A172 (cell line): ENCODE data around the gene RFLNA. TPM values are rescaled to one million over a fixed set of nuclear protein-coding genes. Genes with fewer than 3 reads are reported as not detected.

Experiments
- DNase-seq: peaks from one replicate; pipeline ENCODE4 v3.0.0-alpha.2; 2015; ENCODE audit warnings: low spot score
- total RNA-seq: library from RNA; depleted of rRNA; stranded (reverse); fragments of >200 nt; shearing (Covaris generic); gene quantifications from 2 replicates; pipeline ENCODE4 v1.2.3, GENCODE V29; 2014; rRNA removed

The RFLNA gene
- not detected in 2 replicates for total RNA-seq

GRCh38 chr12:124294780-124295341, at the start of gene RFLNA:
RFLNA (plus strand) TSS chr12:124295093; CDS start chr12:124295430, 337 bp downstream.
- no peak for DNase-seq

- DNase-seq, result no peak
These were observed 47.6 kb upstream of the RFLNA start for GRCh38 chr12:124247331-124247730.

GRCh38 chr12:124248941-124249825, 45.7 kb upstream of the RFLNA start:
- DNase-seq, result no peak

GRCh38 chr12:124251186-124251585, 43.7 kb upstream of the RFLNA start:
- no peak for DNase-seq

GRCh38 chr12:124252964-124253363, 41.9 kb upstream of the RFLNA start:
- DNase-seq, result no peak

- DNase-seq, result no peak
These were observed 40.8 kb upstream of the RFLNA start for GRCh38 chr12:124254126-124254525.

GRCh38 chr12:124259154-124260066, 35.5 kb upstream of the RFLNA start:
- DNase-seq, result no peak

GRCh38 chr12:124261885-124262284, 33.0 kb upstream of the RFLNA start:
- DNase-seq, result no peak

GRCh38 chr12:124264089-124264795, 30.7 kb upstream of the RFLNA start:
- no peak for DNase-seq

GRCh38 chr12:124264879-124265278, 30.0 kb upstream of the RFLNA start:
- no peak for DNase-seq

GRCh38 chr12:124267205-124267778, 27.6 kb upstream of the RFLNA start:
- DNase-seq, result no peak

- DNase-seq, result no peak
These were observed 24.2 kb upstream of the RFLNA start for GRCh38 chr12:124270671-124271070.

GRCh38 chr12:124273630-124274029, 21.3 kb upstream of the RFLNA start:
- DNase-seq, result peak; percentile 52

- no peak for DNase-seq
These were observed 18.6 kb upstream of the RFLNA start for GRCh38 chr12:124276337-124276736.

- DNase-seq, result no peak
These were observed 17.3 kb upstream of the RFLNA start for GRCh38 chr12:124277394-124278241.

GRCh38 chr12:124278389-124279101, 16.3 kb upstream of the RFLNA start:
- DNase-seq, result no peak

- DNase-seq, result no peak
These were observed 15.6 kb upstream of the RFLNA start for GRCh38 chr12:124279315-124279714.

GRCh38 chr12:124279846-124280360, 15.0 kb upstream of the RFLNA start:
- no peak for DNase-seq

GRCh38 chr12:124281309-124281708, 13.6 kb upstream of the RFLNA start:
- DNase-seq, result no peak
